ENCODE results near the gene CEP89. TPM values are rescaled to one million over a fixed set of nuclear protein-coding genes. Genes with fewer than 3 reads are reported as not detected.
"Not testable (repeated sequence)": the region's sequence is repeated elsewhere in the genome, so short reads cannot be mapped to it uniquely, and the experiment has no call there.

Gene CEP89
- total RNA-seq, 4 donors from 2014 or later: 11.7 to 22.5 (median 17.5) TPM

GRCh38 chr19:33000910-33001309 is 29.2 kb upstream of the CEP89 start:
- H3K27ac ChIP-seq: no peak overlapping the region

GRCh38 chr19:33000510-33000909 is 28.8 kb upstream of the CEP89 start:
- H3K27ac ChIP-seq: no peak overlapping the region

More at GRCh38 chr19:33000910-33001309, 29.2 kb upstream of the CEP89 start:
- Histone ChIP-seq H3K9me3 (no peaks in the 10 kb centered on the region), H3K27me3 (no peaks in the 10 kb centered on the region), H3K4me1 (peaks cover 3% of the 10 kb centered on the region), H3K36me3 (no peaks in the 10 kb centered on the region), H3K4me3 (no peak overlapping the region)
- WGBS: 97% methylated on average over 4 of the region's 4 CpGs
- no peak for TF ChIP-seq POLR2AphosphoS5 (IDR thresholded peaks at IDR 0.05)
- no peak for TF ChIP-seq EP300 (IDR thresholded peaks at IDR 0.05)
- no peak for DNase-seq (ENCODE audit: low spot score in 2 of 2)

GRCh38 chr19:32998722-32999121 is 27.0 kb upstream of the CEP89 start:
- WGBS: 63% methylated on average over 3 of the region's 3 CpGs
- H3K36me3 ChIP-seq: no peaks in the 10 kb centered on the region
- no peak overlapping the region for H3K27ac ChIP-seq
- no peaks in the 10 kb centered on the region for H3K4me1 ChIP-seq
- H3K9me3 ChIP-seq: no peaks in the 10 kb centered on the region
- no peaks in the 10 kb centered on the region for H3K27me3 ChIP-seq
- DNase-seq (ENCODE audit: low spot score in 2 of 2): no peak
- no peak overlapping the region for H3K4me3 ChIP-seq
- TF ChIP-seq POLR2AphosphoS5 (IDR thresholded peaks at IDR 0.05) (no peak), POLR2A (IDR thresholded peaks at IDR 0.05) (no peak)

More at GRCh38 chr19:33000510-33000909, 28.8 kb upstream of the CEP89 start:
- WGBS: 87% methylated on average over 8 of the region's 8 CpGs
- Histone ChIP-seq H3K4me3 (no peak overlapping the region), H3K9me3 (no peaks in the 10 kb centered on the region), H3K27me3 (no peaks in the 10 kb centered on the region), H3K36me3 (no peaks in the 10 kb centered on the region), H3K4me1 (no peaks in the 10 kb centered on the region)
- TF ChIP-seq POLR2A (IDR thresholded peaks at IDR 0.05): no peak
- no peak for TF ChIP-seq CTCF (IDR thresholded peaks at IDR 0.05)
- TF ChIP-seq POLR2AphosphoS5 (IDR thresholded peaks at IDR 0.05): no peak
- no peak for TF ChIP-seq EP300 (IDR thresholded peaks at IDR 0.05)
- no peak for DNase-seq (ENCODE audit: low spot score in 2 of 2)

GRCh38 chr19:32997716-32998355 is 26.1 kb upstream of the CEP89 start:
- Histone ChIP-seq H3K4me3 (no peak overlapping the region), H3K27ac (no peak overlapping the region), H3K27me3 (no peaks in the 10 kb centered on the region), H3K9me3 (no peaks in the 10 kb centered on the region), H3K36me3 (no peaks in the 10 kb centered on the region), H3K4me1 (no peaks in the 10 kb centered on the region)
- TF ChIP-seq CTCF (IDR thresholded peaks at IDR 0.05) (no peak), POLR2A (IDR thresholded peaks at IDR 0.05) (no peak), POLR2AphosphoS5 (IDR thresholded peaks at IDR 0.05) (no peak), EP300 (IDR thresholded peaks at IDR 0.05) (no peak)
- DNase-seq (ENCODE audit: low spot score in 2 of 2): no peak
- WGBS: 87% methylated on average over 14 of the region's 14 CpGs

GRCh38 chr19:32997061-32997464 is 25.3 kb upstream of the CEP89 start:
- H3K27ac ChIP-seq; H3K4me1 ChIP-seq; H3K4me3 ChIP-seq; DNase-seq (ENCODE audit: low spot score in 2 of 2); H3K27me3 ChIP-seq; H3K36me3 ChIP-seq; H3K9me3 ChIP-seq: not testable (repeated sequence)
- 76% methylated on average over 7 of the region's 7 CpGs for WGBS

- H3K27me3 ChIP-seq; H3K36me3 ChIP-seq; H3K4me1 ChIP-seq; H3K27ac ChIP-seq; H3K4me3 ChIP-seq; DNase-seq (ENCODE audit: low spot score in 2 of 2); H3K9me3 ChIP-seq: not testable (repeated sequence)
- 85% methylated on average over 4 of the region's 17 CpGs for WGBS
Observed at GRCh38 chr19:32995966-32996365, 24.2 kb upstream of the CEP89 start.

GRCh38 chr19:32988724-32989123 is 17.0 kb upstream of the CEP89 start:
- no peak for DNase-seq (ENCODE audit: low spot score in 2 of 2)

GRCh38 chr19:32988254-32988653 is 16.5 kb upstream of the CEP89 start:
- H3K36me3 ChIP-seq: not testable (repeated sequence)

More at GRCh38 chr19:32988724-32989123, 17.0 kb upstream of the CEP89 start:
- Histone ChIP-seq H3K27me3 (no peaks in the 10 kb centered on the region), H3K27ac (no peak overlapping the region), H3K36me3 (no peaks in the 10 kb centered on the region), H3K9me3 (no peaks in the 10 kb centered on the region), H3K4me1 (no peaks in the 10 kb centered on the region), H3K4me3 (no peak overlapping the region)
- no peak for TF ChIP-seq EP300 (IDR thresholded peaks at IDR 0.05)
- 79% methylated on average over 5 of the region's 5 CpGs for WGBS

GRCh38 chr19:32982488-32982887 is 10.7 kb upstream of the CEP89 start:
- not testable (repeated sequence) for H3K4me1 ChIP-seq; H3K4me3 ChIP-seq; H3K9me3 ChIP-seq; H3K27ac ChIP-seq; DNase-seq (ENCODE audit: low spot score in 2 of 2); H3K36me3 ChIP-seq; H3K27me3 ChIP-seq
- 90% methylated on average over 6 of the region's 6 CpGs for WGBS

More at GRCh38 chr19:32988254-32988653, 16.5 kb upstream of the CEP89 start:
- H3K27ac ChIP-seq; H3K27me3 ChIP-seq; H3K9me3 ChIP-seq; DNase-seq (ENCODE audit: low spot score in 2 of 2); H3K4me1 ChIP-seq; H3K4me3 ChIP-seq: not testable (repeated sequence)
- 95% methylated on average over 5 of the region's 5 CpGs for WGBS

GRCh38 chr19:32979807-32980206 is 8.0 kb upstream of the CEP89 start:
- H3K4me1 ChIP-seq; DNase-seq (ENCODE audit: low spot score in 2 of 2); H3K36me3 ChIP-seq; H3K27ac ChIP-seq; H3K4me3 ChIP-seq; H3K9me3 ChIP-seq; H3K27me3 ChIP-seq: not testable (repeated sequence)
- WGBS: 83% methylated on average over 7 of the region's 7 CpGs

- not testable (repeated sequence) for H3K36me3 ChIP-seq; H3K4me3 ChIP-seq; H3K27ac ChIP-seq; DNase-seq (ENCODE audit: low spot score in 2 of 2); H3K9me3 ChIP-seq; H3K27me3 ChIP-seq; H3K4me1 ChIP-seq
- 91% methylated on average over 4 of the region's 4 CpGs for WGBS
Observed at GRCh38 chr19:32977813-32978212, 6.1 kb upstream of the CEP89 start.
